HepG2 (cell line): ENCODE data around the gene GBA2. TPM values are rescaled to one million over a fixed set of nuclear protein-coding genes. Genes with fewer than 3 reads are reported as not detected.
A peak's percentile ranks its signal among the peaks of the same experiment; 100 is the strongest.

Source experiments
- ARNTL ChIP-seq: sonication (generic); formaldehyde crosslinking; IDR thresholded peaks from 2 replicates; pipeline ENCODE4 v1.4.0; 2020; ENCODE audit warnings: mild to moderate bottlenecking, missing genetic modification reagents
- FOXC1 ChIP-seq: sonication (generic); formaldehyde crosslinking; IDR thresholded peaks from 2 replicates; pipeline ENCODE4 v1.8.0; 2022; ENCODE audit warnings: mild to moderate bottlenecking, missing genetic modification reagents, borderline replicate concordance
- GATA4 ChIP-seq: sonication (generic); IDR thresholded peaks from 2 replicates; pipeline ENCODE4 v1.6.1; 2016; ENCODE audit warnings: antibody characterized with exemption, low read depth, borderline replicate concordance
- HDAC2 ChIP-seq: sonication (generic); formaldehyde crosslinking; IDR thresholded peaks from 2 replicates; pipeline ENCODE4 v1.4.0; 2020; ENCODE audit warnings: missing genetic modification reagents
- HOXA5 ChIP-seq: sonication (generic); formaldehyde crosslinking; IDR thresholded peaks from 2 replicates; pipeline ENCODE4 v1.4.0; 2020; ENCODE audit warnings: missing genetic modification reagents
- NR2F1 ChIP-seq, 2 experiments: fragments of 450-650 bp in 1 of 2; formaldehyde crosslinking in 1 of 2; IDR thresholded peaks; 2 replicates each; pipeline versions ENCODE4 v1.5.0 to v1.6.1; 2016 to 2020; ENCODE audit warnings: mild to moderate bottlenecking in 1 of 2, missing compliant biosample characterization in 1 of 2, missing genetic modification reagents in 1 of 2, moderate library complexity in 1 of 2
- PHF5A ChIP-seq: IDR thresholded peaks from one replicate; pipeline ENCODE4 v1.6.1; 2018; ENCODE audit warnings: low read depth, missing genetic modification reagents; ENCODE audit not compliant: unreplicated experiment
- RAD21 ChIP-seq: fragments of 450-650 bp; formaldehyde crosslinking; IDR thresholded peaks from 2 replicates; pipeline ENCODE4 v1.5.0; 2020; ENCODE audit warnings: mild to moderate bottlenecking
- REL ChIP-seq: sonication (generic); formaldehyde crosslinking; conservative IDR thresholded peaks from 2 replicates; pipeline ENCODE4 v1.8.0; 2022; ENCODE audit warnings: mild to moderate bottlenecking, missing genetic modification reagents, moderate library complexity
- SMC3 ChIP-seq: IDR thresholded peaks from 2 replicates; pipeline ENCODE4 v1.6.1; 2011; ENCODE audit warnings: low read length, improper control_type of control experiment
- TEAD3 ChIP-seq: optimal IDR thresholded peaks from 2 replicates; pipeline ENCODE3; 2016; ENCODE audit warnings: borderline replicate concordance
- ZBTB21 ChIP-seq: sonication (generic); formaldehyde crosslinking; IDR thresholded peaks from 2 replicates; pipeline ENCODE4 v1.4.0; 2020; ENCODE audit warnings: missing genetic modification reagents
- ZFYVE20 ChIP-seq: sonication (generic); formaldehyde crosslinking; IDR thresholded peaks from 2 replicates; pipeline ENCODE4 v1.8.0; 2023; ENCODE audit warnings: low read depth, mild to moderate bottlenecking, moderate library complexity, missing genetic modification reagents, borderline replicate concordance
- ZNF138 ChIP-seq: sonication (generic); formaldehyde crosslinking; IDR thresholded peaks from 2 replicates; pipeline ENCODE4 v1.5.0; 2020; ENCODE audit warnings: mild to moderate bottlenecking, low read depth, missing genetic modification reagents
- ZNF225 ChIP-seq: sonication (generic); formaldehyde crosslinking; IDR thresholded peaks from 2 replicates; pipeline ENCODE4 v1.4.0; 2020; ENCODE audit warnings: mild to moderate bottlenecking, missing genetic modification reagents
- ZNF484 ChIP-seq: sonication (generic); formaldehyde crosslinking; IDR thresholded peaks from 2 replicates; pipeline ENCODE4 v1.5.1; 2020; ENCODE audit warnings: mild to moderate bottlenecking, low read depth, missing genetic modification reagents, borderline replicate concordance
- ZNF549 ChIP-seq: sonication (generic); formaldehyde crosslinking; IDR thresholded peaks from 2 replicates; pipeline ENCODE4 v1.5.0; 2020; ENCODE audit warnings: missing genetic modification reagents
- ZNF552 ChIP-seq: sonication (generic); formaldehyde crosslinking; IDR thresholded peaks from 2 replicates; pipeline ENCODE4 v1.9.0; 2022; ENCODE audit warnings: missing genetic modification reagents, mild to moderate bottlenecking, borderline replicate concordance
- ZZZ3 ChIP-seq: sonication (generic); formaldehyde crosslinking; IDR thresholded peaks from 2 replicates; pipeline ENCODE4 v1.4.0; 2020; ENCODE audit warnings: missing genetic modification reagents, mild to moderate bottlenecking, borderline replicate concordance
- polyA plus RNA-seq, 8 experiments: library from polyadenylated mRNA; depleted of rRNA in 3 of 8; stranded (reverse) in 7 of 8; unstranded in 1 of 8; fragments of >200 nt; fragmentation: Illumina TruSeq in 4 of 8; extraction: Trizol in 4 of 8; gene quantifications; 2 replicates each; pipeline versions ENCODE4 v1.2.1 to v1.2.3, GENCODE V29; 2011 to 2016; ENCODE audit warnings: low read depth in 4 of 8, missing spikeins in 1 of 8, mixed read lengths in 1 of 8; ENCODE audit not compliant: insufficient read depth in 1 of 8
- total RNA-seq, 5 experiments: library from RNA; depleted of rRNA; stranded (reverse); fragments of >200 nt; fragmentation: Illumina TruSeq; extraction: Trizol; gene quantifications; 2 replicates each; pipeline ENCODE4 v1.2.3, GENCODE V29; 2016; ENCODE audit warnings: low read depth in 1 of 5
- TF ChIP-seq, protein P1 (sequence below): sonication (generic); formaldehyde crosslinking; IDR thresholded peaks from 2 replicates; pipeline ENCODE4 v1.5.1; 2020; ENCODE audit warnings: missing genetic modification reagents, mild to moderate bottlenecking, borderline replicate concordance
- TF ChIP-seq, protein P2 (sequence below): sonication (generic); formaldehyde crosslinking; IDR thresholded peaks from 2 replicates; pipeline ENCODE4 v1.4.0; 2020; ENCODE audit warnings: missing genetic modification reagents, borderline replicate concordance
- TF ChIP-seq, protein P3 (sequence below): sonication (generic); formaldehyde crosslinking; IDR thresholded peaks from 2 replicates; pipeline ENCODE4 v1.4.0; 2020; ENCODE audit warnings: missing genetic modification reagents

Gene GBA2
- total and polyA plus RNA-seq, 2 of the 13 experiments (the other 11 are each of a cell fraction or from before 2014, with no cell fraction given): 37.5 to 86.1 TPM

DNA sequence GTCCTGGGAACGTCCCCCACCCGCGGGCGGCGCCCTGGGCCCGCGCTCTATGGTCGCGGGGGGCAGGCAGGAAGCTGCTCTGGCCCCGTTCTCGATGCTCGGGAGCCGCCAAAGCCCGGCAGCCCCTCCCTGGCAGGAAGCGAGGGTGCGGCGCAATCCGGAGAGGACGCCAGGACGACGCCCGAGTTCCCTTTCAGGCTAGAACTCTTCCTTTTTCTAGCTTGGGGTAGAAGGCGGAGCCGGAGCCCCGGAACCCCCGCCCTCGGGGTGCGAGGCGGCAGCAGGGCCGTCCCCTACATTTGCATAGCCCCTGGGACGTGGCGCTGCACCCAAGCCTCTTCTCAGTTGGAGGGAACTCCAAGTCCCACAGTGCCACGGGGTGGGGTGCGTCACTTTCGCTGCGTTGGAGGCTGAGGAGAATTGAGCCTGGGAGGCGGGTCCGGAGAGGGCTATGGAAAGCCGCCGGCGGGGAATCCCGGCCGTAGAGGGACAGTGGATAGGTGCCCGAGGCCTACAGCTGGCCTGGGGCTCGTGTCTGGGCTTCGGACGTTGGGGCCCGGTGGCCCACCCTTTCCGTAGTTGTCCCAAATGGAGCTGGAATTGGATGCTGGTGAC, 16.7 kb downstream of the GBA2 start, which contains the start of the genes CREB3 and TLN1 (continued):
- TF ChIP-seq ARNTL (CRISPR knock-in tag) (0 out of 2 replicates have a peak, but pooled peaks have one; percentile 23), ZNF484 (CRISPR knock-in tag) (no peak), NR2F1 (CRISPR knock-in tag; IDR thresholded peaks at IDR 0.05) (peak in 1 of 2 experiments; percentile 16; a peak in 1 of 4 replicates), PHF5A (CRISPR knock-in tag) (no peak), ZZZ3 (CRISPR knock-in tag) (no peak; the same call in 1 of the 2 replicates), ZNF552 (peak; percentile 23; the same call in 1 of the 2 replicates), HDAC2 (CRISPR knock-in tag) (peak; percentile 55), FOXC1 (CRISPR knock-in tag) (peak; percentile 42; the same call in 1 of the 2 replicates), ZFYVE20 (CRISPR knock-in tag) (no peak; the same call in 1 of the 2 replicates), RAD21 (peak; percentile 39; the same call in 1 of the 2 replicates), ZNF549 (peak; percentile 73; the same call in 1 of the 2 replicates), ZBTB21 (CRISPR knock-in tag) (peak; percentile 57; the same call in 1 of the 2 replicates), ZNF138 (CRISPR knock-in tag) (0 out of 2 replicates have a peak, but pooled peaks have one; percentile 53), REL (CRISPR knock-in tag) (no peak), GATA4 (peak; percentile 12; the same call in 1 of the 2 replicates), HOXA5 (CRISPR knock-in tag) (no peak), TEAD3 (CRISPR knock-in tag) (peak; percentile 59), SMC3 (no peak), ZNF225 (CRISPR knock-in tag) (no peak)
- TF ChIP-seq, protein P1, sequence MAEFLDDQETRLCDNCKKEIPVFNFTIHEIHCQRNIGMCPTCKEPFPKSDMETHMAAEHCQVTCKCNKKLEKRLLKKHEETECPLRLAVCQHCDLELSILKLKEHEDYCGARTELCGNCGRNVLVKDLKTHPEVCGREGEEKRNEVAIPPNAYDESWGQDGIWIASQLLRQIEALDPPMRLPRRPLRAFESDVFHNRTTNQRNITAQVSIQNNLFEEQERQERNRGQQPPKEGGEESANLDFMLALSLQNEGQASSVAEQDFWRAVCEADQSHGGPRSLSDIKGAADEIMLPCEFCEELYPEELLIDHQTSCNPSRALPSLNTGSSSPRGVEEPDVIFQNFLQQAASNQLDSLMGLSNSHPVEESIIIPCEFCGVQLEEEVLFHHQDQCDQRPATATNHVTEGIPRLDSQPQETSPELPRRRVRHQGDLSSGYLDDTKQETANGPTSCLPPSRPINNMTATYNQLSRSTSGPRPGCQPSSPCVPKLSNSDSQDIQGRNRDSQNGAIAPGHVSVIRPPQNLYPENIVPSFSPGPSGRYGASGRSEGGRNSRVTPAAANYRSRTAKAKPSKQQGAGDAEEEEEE: no peak
- TF ChIP-seq, protein P2, sequence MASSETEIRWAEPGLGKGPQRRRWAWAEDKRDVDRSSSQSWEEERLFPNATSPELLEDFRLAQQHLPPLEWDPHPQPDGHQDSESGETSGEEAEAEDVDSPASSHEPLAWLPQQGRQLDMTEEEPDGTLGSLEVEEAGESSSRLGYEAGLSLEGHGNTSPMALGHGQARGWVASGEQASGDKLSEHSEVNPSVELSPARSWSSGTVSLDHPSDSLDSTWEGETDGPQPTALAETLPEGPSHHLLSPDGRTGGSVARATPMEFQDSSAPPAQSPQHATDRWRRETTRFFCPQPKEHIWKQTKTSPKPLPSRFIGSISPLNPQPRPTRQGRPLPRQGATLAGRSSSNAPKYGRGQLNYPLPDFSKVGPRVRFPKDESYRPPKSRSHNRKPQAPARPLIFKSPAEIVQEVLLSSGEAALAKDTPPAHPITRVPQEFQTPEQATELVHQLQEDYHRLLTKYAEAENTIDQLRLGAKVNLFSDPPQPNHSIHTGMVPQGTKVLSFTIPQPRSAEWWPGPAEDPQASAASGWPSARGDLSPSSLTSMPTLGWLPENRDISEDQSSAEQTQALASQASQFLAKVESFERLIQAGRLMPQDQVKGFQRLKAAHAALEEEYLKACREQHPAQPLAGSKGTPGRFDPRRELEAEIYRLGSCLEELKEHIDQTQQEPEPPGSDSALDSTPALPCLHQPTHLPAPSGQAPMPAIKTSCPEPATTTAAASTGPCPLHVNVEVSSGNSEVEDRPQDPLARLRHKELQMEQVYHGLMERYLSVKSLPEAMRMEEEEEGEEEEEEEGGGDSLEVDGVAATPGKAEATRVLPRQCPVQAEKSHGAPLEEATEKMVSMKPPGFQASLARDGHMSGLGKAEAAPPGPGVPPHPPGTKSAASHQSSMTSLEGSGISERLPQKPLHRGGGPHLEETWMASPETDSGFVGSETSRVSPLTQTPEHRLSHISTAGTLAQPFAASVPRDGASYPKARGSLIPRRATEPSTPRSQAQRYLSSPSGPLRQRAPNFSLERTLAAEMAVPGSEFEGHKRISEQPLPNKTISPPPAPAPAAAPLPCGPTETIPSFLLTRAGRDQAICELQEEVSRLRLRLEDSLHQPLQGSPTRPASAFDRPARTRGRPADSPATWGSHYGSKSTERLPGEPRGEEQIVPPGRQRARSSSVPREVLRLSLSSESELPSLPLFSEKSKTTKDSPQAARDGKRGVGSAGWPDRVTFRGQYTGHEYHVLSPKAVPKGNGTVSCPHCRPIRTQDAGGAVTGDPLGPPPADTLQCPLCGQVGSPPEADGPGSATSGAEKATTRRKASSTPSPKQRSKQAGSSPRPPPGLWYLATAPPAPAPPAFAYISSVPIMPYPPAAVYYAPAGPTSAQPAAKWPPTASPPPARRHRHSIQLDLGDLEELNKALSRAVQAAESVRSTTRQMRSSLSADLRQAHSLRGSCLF (CRISPR knock-in tag): no peak
- TF ChIP-seq, protein P3, sequence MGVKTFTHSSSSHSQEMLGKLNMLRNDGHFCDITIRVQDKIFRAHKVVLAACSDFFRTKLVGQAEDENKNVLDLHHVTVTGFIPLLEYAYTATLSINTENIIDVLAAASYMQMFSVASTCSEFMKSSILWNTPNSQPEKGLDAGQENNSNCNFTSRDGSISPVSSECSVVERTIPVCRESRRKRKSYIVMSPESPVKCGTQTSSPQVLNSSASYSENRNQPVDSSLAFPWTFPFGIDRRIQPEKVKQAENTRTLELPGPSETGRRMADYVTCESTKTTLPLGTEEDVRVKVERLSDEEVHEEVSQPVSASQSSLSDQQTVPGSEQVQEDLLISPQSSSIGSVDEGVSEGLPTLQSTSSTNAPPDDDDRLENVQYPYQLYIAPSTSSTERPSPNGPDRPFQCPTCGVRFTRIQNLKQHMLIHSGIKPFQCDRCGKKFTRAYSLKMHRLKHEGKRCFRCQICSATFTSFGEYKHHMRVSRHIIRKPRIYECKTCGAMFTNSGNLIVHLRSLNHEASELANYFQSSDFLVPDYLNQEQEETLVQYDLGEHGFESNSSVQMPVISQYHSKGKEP (CRISPR knock-in tag): no peak
